NCI-H748 (cell line): ENCODE data around the gene TACC2.
"Not testable (repeated sequence)": the region's sequence is repeated elsewhere in the genome, so short reads cannot be mapped to it uniquely, and the experiment has no call there.

ENCODE experiments used
- DNase-seq: peaks from one replicate; lab custom pipeline; 2025; ENCODE audit not compliant: unreplicated experiment; lab: John Stamatoyannopoulos, UW

TACC2 gene, protein sequence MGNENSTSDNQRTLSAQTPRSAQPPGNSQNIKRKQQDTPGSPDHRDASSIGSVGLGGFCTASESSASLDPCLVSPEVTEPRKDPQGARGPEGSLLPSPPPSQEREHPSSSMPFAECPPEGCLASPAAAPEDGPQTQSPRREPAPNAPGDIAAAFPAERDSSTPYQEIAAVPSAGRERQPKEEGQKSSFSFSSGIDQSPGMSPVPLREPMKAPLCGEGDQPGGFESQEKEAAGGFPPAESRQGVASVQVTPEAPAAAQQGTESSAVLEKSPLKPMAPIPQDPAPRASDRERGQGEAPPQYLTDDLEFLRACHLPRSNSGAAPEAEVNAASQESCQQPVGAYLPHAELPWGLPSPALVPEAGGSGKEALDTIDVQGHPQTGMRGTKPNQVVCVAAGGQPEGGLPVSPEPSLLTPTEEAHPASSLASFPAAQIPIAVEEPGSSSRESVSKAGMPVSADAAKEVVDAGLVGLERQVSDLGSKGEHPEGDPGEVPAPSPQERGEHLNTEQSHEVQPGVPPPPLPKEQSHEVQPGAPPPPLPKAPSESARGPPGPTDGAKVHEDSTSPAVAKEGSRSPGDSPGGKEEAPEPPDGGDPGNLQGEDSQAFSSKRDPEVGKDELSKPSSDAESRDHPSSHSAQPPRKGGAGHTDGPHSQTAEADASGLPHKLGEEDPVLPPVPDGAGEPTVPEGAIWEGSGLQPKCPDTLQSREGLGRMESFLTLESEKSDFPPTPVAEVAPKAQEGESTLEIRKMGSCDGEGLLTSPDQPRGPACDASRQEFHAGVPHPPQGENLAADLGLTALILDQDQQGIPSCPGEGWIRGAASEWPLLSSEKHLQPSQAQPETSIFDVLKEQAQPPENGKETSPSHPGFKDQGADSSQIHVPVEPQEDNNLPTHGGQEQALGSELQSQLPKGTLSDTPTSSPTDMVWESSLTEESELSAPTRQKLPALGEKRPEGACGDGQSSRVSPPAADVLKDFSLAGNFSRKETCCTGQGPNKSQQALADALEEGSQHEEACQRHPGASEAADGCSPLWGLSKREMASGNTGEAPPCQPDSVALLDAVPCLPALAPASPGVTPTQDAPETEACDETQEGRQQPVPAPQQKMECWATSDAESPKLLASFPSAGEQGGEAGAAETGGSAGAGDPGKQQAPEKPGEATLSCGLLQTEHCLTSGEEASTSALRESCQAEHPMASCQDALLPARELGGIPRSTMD (N-terminal part only)

DNA sequence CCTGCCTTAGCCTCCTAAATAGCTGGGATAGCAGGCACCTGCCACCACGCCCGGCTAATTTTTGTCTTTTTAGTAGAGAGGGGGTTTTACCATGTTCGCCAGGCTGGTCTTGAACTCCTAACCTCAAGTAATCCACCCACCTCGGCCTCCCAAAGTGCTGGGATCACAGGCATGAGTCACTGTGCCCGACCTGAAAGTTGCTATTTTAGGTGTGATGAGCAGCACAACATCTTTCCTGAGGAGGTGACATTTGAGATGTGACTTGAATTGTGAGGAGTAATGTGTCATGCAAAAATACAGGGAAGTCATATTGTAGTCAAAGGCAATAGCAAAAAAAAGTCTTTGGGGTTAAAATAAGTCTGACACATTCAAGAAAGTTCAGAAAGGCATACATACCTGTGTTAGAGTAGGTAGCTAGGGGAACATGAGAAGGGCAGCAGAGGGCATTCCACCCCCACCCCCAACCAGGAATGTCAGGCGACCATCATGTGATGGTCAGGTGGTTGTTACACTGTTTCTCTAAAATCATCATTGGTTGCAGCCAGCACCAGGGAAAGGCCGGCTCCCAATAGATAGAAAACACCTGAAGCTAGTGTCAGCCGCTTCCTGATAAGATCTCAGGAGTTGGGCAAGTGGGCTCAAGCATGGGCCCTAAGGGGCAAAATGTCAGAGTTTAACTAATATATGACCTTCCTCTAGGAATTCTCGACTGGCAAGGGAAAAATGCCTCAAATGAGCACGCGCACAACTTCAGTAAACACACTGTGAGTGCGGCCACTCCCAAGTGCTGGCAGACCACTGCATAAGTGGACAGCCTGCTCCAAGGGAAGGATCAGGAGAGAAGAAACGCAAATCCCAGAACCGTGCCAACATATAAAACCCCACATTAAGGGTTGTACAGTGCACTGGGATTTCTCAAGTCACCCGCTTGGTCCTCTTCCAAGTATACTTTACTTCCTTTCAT lies at the start of gene TACC2:
Gene TACC2, plus strand, starts transcription at position 803 of the 964 bp plus-strand sequence. CDS start 32,819 bp downstream, outside the sequence.
- DNase-seq = no peak

DNA sequence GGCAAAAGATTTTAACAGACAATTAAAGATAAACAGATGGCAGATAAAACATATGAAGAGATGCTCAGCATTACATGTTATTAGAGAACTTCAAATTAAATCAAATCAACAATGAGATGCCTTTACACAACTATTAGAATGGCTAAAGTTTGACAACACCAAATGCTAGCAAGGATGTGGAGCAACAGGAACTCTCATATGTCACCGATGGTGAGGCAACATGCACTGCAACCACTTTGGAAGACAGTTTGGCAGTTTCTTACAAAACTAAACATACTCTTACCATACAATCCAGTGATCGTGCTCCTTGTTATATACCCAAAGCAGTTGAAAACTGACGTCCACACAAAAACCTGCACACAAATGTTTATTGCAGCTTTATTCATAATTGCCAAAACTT lies 47.4 kb upstream of the TACC2 start:
- no peak for DNase-seq

DNA sequence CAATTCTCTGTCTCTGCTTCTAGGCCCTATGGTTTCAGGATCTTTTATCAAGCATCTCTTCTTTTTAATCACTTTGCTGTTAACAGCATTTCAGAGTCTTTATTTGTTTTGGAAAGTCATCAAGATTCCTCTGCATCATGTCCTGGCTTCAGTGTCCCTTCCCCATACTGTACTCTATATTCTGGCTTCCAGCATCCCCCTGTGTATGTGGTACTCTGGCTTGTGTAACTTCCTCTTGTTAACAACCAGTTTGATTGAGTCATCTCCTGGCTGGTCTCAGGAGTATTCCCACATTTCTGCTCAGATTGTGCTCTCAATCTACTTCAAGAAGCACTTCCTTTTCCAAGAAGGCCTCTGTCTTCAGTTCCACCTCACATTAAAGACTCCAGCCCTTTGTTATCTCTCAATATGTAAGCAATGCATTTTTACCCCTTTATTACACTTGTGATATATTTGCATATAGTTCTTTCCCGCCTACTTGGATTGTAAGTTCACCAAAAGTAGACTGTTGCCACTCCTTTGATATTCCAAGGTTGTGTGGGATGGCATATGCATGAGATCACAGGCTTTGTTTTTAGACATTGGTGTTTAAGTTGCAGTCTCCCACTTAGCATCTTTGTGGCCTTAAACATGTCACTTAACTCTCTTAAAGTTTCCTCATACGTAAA lies 46.1 kb upstream of the TACC2 start:
- DNase-seq = no peak

DNA sequence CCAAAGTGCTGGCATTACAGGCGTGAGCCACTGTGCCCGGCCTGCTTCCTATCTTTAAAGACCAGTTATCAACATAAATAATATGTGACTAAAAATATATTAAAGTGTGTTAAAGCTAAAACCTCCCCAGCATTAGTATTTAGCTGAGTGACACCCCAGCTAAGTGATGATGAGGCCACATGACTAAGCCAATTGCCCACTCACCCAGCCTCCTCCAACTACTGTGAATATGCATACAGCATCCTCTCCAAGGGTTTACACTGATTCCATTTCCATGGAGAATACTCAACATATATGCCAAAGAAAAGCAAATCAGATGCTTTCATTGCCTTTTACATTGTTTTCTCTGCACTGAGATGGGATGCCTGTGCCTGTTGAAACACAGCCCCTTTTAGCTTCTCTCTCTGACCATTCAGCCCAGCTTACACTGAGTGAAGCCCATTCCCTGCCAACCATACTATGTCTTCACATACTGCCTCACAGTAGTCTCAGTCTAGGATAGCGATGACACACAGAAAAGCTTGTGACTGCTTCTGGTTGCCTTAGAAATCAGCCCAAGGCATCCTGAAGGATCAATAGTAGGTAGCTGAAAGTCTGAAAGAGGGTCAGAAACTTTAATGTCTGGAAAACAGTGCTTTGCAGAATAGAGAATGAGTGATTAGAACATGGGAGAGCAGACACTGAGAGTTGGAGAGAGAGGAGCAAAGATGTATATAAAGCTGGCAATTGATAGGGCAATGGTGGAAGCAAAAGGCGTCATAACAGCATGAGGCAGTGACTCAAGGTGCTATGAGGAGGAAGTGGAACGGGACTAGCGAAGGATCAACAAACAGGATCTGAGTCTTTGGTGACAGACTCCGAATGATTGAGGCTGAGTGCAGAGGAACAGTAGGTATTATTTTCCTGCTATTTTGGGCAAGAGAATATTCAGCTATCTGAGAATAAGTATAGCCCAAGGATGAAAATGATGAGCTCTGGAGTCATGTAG lies 41.3 kb upstream of the TACC2 start:
- DNase-seq = no peak

DNA sequence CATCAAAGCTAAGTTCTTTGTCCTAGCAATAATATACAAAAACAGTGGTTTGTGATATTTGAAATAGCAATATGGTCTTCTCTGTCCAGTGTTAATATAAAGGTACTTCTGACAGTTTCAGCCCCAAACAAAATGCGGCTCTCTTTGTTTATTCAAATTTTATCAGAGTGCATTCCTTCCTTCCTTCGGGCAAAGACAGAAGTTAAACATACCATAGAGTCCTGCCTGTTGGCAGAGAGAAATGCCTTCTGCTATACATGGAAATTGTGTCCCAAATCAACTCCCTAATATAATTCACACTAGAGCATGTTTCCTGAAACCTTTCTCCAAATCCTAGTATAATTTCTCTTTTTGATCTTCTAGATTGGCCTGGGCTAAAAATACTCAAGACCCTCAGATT lies 39.9 kb upstream of the TACC2 start:
- no peak for DNase-seq

DNA sequence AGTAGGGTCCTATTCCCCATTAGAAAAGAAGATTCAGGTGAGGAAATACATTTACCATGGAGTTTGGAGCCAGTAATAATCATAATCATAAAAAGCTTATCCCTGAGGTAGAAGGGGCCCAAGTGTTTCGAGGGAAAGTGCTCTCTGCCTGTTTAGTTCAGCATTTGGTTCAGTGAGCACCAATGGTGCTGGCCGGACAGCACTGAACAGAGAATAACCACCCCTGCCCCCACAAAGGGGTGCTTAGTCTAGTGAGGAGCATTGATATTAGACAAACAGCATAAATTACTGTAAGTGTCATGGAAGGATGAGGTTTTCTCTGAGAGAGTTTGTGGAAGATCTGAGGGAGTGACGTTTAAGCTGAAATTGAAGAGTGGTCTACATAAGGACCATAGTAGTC lies 39.5 kb upstream of the TACC2 start:
- DNase-seq = no peak

DNA sequence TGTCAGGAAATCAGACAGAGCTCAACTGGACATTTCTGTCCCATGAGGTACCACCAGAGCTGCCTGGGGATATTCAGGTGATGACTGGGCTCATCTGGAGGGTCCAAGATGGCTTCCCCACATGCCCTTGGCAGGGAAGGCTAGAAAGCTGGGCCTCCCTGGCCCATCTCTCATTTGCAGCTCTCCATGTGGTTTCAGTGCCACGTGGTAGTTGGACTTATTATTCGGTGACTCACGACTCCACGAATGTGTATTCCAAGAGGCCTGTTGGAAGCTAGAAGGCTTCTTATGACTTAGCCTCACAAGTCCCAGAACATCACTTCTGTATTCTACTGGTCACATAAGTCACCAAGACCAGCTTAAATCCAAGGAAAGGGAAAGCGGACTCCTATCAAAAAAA lies 36.7 kb upstream of the TACC2 start:
- DNase-seq = no peak

DNA sequence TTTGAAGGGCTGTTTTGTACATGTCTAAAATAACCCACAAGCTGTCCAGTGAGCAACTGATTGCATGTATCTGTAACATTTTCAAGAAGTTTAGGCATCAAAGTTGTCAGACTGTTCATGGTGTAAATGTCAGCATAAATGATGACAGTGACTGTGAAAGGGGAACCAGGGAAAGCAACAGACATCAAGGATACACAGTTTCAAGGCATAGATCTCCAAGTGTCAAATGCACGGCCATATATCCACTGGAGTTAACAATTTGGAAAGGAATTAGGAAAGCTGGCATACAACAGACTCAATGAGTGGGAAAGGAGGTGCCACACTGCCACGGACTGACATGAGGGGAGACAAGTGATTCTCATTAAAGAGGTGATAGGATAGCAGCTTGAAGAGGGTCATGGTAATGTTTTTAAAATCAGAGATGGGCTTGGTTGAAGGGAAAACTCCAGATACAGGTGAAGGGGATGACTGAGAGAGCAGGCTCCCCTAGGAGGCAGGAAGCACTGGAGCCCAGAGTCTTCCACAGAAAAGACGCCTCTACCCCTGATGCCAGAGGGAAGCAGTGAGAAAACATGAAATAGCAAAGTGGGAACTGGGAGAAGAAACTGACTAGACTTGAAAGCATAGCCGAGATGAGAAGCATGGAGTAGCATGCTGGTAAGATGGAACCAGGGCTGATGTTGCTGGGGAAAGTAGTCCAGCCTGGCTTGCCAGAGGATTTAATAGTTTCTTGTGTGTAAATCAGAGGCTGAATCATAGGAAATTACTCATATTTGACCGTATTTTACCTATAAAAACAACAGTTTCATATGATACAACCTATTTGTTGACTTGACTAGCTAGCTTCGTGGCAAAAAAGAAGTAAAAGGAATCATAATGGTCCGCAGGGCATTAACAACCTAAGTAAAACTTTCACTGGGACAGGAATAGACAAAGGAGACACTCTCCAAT lies 32.6 kb upstream of the TACC2 start:
- DNase-seq = no peak

DNA sequence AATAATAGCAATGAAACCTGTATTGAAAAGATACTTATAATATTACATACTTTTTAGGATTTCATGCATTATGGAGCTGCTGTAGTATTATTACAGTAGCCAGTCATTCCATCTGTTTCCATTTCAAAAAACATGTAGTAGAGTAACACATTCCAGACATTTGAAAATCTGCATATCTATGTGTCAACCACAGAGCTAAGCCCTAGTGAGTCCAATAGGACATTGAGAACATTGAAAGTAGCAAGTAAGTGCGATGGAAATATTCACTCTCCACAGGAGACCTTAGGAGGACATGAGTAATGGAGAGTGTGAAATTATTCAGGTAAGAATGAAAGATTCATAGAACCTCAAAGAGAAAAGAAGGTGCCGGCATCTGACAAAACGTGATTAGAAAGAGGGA lies 29.3 kb upstream of the TACC2 start:
- DNase-seq = no peak

DNA sequence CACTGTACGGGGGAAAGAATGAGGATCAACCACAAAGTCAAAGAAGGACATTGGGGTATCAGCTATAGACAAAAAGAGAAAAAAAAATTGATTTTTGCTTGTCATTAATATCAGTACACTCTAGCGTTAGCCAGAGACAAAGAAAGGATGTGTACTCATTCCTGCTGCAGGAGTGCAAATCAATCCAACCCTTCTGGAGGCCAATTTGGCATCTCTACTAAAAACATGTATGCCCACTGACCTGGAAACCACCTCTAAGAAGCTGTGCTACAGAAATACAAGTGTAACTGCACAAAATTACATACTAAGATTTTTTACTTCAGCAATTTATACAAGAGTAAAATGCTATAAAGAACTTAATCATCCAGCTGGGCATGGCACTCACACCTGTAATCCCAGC lies 27.5 kb upstream of the TACC2 start:
- no peak for DNase-seq

DNA sequence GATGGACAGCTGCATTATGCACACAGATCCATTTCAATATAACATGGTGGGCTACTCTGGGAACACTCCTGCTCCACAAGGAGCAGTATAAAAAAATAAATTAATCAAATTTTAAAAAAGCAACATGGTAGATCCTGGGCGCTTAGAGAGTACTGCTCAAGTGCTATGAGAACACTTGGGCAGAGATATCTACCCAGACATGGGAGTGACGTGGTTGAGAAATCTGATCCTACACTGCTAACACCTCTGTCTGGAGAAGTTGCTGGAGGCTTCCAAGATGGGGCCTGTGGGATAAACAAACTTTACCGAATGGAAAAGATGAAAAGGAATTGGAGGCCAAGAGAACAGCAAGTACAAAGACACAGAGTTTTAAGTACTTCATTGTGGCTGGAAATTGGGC lies 23.0 kb upstream of the TACC2 start:
- DNase-seq = no peak

DNA sequence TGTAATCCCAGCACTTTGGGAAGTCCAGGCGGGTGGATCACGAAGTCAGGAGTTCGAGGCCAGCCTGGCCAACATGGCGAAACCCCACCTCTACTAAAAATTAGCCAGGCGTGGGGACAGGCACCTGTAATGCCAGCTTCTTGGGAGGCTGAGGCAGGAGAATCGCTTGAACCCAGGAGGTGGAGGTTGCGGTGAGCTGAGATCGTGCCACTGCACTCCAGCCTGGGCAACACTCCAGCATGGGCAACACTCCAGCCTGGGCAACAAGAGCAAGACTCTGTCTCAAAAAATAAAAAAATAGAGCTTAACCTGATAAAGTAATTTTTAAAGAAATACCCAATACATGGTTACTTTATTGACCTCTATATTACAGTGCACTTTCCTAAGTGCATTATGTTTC lies 19.9 kb upstream of the TACC2 start:
- not testable (repeated sequence) for DNase-seq

DNA sequence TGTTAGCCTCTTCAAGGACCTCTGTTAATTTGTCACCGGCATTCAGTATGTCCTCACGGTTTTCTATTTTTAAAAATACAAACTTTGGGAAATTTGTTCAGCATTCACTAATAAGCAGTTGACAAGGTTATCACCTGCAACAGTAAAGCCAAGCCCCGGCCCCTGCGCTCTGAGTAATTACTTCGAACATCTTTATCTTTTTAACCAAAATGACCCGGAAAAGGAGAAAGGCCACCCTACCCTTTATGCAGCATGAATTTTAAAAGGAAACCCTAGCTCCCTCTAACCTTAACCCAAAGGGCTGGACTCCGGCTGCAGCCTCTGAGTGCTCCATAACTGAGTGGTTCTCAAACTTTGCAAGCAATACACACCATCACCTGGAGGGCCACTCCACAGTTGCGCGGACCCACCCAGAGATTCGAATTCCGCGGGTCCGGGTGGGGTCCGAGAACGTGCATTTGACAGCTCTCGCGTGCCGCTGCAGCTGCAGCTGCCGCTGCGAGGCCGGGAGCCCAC lies 14.9 kb upstream of the TACC2 start:
- no peak for DNase-seq

DNA sequence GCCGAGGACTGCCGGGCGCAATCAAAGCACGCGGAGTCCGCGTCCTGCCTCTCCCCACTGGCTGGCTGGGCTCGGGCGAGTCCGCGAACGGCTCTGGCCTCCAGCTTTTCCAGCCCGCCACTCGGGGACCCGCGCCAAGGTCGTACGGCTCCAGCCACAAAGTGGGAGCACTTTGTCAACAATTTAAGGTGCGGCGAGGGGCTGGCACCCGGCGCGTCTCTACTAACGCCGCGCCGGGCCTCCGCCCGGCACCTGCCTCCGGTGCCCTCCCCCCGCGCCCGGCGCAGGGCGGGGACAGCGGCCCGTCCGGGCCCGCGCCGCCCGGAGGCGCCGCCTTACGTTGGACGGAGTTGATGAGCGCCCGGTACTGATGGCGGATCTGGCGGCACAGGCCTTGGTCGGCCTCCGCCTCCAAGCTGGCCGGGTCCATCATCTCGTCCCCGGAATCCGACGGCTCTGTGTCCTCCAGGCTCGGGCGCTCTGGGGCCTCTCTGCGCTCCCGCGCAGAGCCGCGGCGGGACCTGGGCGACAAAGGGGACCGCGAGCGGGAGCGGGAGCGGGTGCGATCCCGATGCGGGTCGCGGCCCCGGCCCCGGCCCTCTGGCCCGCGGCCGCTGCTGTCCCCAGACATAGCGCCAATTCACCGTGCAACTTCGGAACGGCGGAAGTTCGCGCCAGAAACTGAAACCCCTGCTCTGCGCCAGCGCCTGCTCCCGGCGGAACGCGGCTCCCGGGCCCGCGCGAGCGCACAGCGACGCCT lies 14.2 kb upstream of the TACC2 start, which contains the start of gene NSMCE4A:
Gene NSMCE4A, minus strand, starts transcription at position 683 of the 760 bp plus-strand sequence. Its CDS starts 52 bp downstream, at position 631.
- peak; percentile 83 for DNase-seq

DNA sequence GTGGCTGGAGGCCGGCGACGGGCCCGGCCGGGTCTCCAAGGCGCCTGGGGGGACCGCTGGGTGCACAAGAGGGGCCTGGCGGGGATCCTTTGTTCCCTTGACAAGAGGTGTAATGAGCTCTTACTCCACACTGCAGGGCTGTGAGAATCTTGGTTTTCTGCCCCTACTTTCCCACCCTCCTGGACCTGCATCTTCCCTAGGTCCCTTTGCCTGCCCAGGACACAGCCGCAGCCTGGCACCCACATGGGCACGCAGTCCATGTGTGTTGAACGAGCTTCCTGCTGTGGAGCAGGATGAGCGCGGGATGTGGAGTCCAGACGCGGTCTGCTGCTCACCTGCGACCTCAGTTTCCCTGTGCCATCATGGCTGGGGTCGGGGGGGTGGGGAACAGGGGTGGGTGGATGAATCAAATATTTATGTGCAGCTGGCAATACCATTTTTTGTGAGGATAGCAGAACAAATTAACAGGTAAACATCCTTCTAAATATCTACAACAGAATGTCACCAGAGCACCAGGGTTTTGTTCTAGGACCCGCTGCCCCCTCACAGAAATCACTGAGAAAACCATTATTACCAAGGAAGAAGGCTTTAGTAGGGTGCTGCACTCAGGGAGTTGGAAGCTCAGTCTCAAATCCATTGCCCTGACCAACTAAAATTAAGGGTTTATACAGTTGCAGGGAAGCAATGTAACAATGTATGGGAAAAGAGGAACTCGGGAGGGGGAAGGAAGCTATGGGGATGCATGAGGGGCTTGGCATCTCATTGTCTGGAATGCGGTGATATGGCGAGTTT lies 13.5 kb upstream of the TACC2 start:
- DNase-seq = no peak

DNA sequence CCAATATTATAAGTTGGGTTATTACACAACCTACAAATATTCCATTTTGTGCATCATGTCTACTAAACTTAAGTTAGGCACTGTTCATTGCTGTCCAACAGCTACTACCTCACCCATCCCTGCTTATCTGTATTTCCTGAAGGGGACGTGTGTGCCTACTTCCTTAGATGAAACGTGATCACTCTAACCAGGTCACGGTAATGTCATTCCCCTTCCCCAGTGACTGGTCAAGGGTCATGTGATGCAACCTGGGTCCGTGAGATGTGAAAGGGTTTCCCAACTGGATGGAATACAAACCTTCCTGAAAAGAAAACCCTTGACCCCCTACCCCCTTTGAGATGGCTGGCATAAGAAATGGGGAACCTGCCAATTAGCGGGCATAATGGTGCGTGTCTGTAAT lies 12.4 kb upstream of the TACC2 start:
- DNase-seq = no peak
